Left lobe of liver (tissue), 2 donors: Measurements from ENCODE around the gene CDHR5. TPM values are rescaled to one million over a fixed set of nuclear protein-coding genes. Genes with fewer than 3 reads are reported as not detected.

Experiments
- ATAC-seq: fragments of 200-7000 bp; cut with Tn5 transposase; one replicate; pipeline ENCODE4 v1.9.1; 2020; ENCODE audit warnings: mild to moderate bottlenecking, moderate library complexity
- DNase-seq: peaks from one replicate; pipeline ENCODE4 v3.0.0-alpha.2; 2020; ENCODE audit warnings: low spot score
- total RNA-seq: library from RNA; stranded (reverse); gene quantifications from one replicate; pipeline ENCODE4 v1.2.1, GENCODE V29; 2021
- donor health status: DM: no; HTN: no; CAD: no; lungs with moderate emphysema.
- donor health status: DM: no; HTN: yes; CAD: no.

CDHR5 gene
- total RNA-seq, 1 donor from 2014 or later, result 64.8 TPM

DNA sequence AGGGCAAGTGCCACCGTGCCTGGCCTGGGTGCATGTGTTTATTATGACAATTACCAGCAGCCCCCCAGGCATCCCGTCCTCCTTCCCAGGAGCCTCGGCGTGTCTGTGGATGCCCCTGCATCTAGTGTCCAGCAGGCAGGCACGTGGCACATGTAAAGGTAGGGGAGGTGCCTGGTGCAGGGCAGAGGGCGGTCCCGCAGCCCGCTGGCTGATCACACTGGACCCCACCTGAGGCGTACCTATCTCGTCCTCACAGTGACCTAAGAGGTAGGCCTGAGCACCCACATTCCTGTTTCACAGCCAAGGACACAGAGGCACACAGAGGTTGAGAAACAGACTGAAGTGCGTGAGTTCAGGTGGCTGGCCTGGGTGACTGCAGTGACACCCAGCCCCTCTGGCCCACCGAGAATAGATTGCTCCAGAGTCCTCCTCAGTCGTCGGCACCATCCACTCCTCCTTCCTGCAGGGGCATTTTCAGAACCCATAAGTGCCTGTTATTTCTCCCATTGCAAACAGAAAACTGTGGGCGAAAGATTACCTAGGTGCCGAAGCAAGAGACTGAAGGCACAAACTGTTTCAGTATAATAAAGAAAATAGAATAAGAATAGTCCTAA lies 51.5 kb downstream of the CDHR5 start:
- peak; percentile 1 for ATAC-seq

GRCh38 chr11:571802-572185 lies 53.0 kb downstream of the CDHR5 start:
- ATAC-seq (no peak), DNase-seq (no peak)

More for the DNA sequence above, 51.5 kb downstream of the CDHR5 start:
- peak; percentile 75 for DNase-seq

GRCh38 chr11:569158-569885 lies 55.4 kb downstream of the CDHR5 start:
- peak; percentile 93 for DNase-seq
- peak; percentile 55 for ATAC-seq

DNA sequence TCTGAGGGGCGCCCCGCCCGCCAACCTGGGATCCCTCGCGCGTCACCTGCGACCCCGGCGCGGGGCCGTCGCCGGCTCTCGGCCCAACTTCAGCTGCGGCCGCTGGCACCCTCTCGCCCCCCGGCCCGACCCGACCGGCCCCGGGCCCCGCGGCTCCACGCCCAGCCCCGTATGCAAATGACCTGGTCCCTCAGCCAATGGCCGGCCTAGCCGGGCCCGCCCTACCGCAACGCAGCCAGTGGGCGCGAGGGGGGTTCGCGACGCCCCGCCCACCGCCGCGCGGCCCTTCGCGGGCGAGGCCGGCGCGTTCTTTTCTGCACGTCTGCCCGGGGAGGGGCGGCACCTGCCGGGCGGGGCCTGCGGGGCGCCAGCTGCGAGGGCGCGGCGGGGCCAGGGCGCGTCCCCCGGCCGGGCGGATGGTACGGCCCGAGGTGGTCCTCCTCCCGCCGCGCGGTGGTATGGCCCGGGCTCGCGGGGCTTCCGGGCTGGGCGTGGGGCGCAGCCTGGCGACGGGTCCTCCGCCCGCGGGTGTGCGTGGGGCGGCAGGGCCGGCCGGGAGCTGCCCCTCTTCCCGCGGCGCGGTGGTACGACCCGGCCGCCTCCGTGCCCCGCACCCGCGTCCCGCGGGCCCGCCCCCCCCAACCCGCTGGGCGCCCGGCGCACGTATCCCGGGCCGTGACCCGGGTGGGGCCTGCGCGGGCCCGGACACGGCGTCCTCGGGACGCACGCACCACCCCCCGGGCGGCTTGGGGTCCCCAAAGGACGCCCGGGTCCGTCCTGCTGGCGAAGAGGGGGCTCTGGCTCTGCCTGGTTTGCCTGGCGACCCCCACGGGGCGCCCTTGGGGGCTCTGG lies 56.2 kb downstream of the CDHR5 start:
- peak; percentile 97 for DNase-seq
- peak; percentile 79 for ATAC-seq

DNA sequence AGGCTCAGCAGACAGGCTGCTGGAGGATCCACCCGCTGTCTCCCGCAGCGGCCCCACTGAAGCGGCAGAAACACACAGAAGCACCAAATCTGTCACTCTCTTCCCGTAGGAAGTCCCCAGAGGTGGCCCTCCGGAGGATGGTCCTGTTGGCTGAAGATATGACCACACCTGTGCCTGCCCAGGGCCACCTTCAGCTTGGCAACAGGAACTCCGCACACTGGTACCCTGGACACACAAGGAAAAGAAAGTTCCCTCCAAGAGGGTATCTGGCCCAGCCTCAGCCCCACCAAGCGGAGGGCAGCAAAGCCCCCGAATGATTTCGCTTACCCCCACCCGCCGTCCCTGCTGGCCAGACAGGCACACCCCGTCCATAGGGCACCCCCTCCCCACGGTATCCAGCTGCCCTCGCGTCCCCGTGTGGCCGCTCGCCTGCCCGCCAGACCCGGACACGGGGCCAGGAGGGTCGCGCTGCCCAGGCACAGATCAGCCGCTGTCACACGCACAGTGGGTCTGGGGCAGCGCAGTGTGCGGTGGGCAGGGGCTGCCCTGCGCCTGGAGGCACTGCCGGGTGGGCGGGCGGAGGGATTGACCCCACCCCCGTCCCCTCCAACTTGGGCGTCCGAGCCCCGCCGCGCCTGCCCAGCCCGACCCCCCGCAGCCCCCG lies 57.0 kb downstream of the CDHR5 start:
- no peak for ATAC-seq
- DNase-seq, result no peak

GRCh38 chr11:567011-567628 lies 57.6 kb downstream of the CDHR5 start:
- peak; percentile 17 for ATAC-seq

More at GRCh38 chr11:567011-567628, 57.6 kb downstream of the CDHR5 start:
- DNase-seq, result no peak

Other genes with a start within 250 kb of the CDHR5 start
- gene PKP3, start 230.7 kb downstream of the CDHR5 start, total RNA-seq, result 1.2 TPM
- gene SIGIRR, start 210.0 kb downstream of the CDHR5 start, total RNA-seq, result 96.2 TPM
- 0.83 TPM for gene ANO9, start 182.9 kb downstream of the CDHR5 start, total RNA-seq
- 10.2 TPM for gene PTDSS2, start 174.7 kb downstream of the CDHR5 start, total RNA-seq
- 85.4 TPM for gene RNH1, start 117.7 kb downstream of the CDHR5 start, total RNA-seq
- gene HRAS, start 89.4 kb downstream of the CDHR5 start, total RNA-seq, result 12.9 TPM
- 0.93 TPM for gene LRRC56, start 87.4 kb downstream of the CDHR5 start, total RNA-seq
- 13.4 TPM for gene LMNTD2, start 64.2 kb downstream of the CDHR5 start, total RNA-seq
- 36.6 TPM for gene RASSF7, start 64.0 kb downstream of the CDHR5 start, total RNA-seq
- 25.4 TPM for gene PHRF1, start 48.5 kb downstream of the CDHR5 start, total RNA-seq
- 38.5 TPM for gene IRF7, start 9.0 kb downstream of the CDHR5 start, total RNA-seq
- 0.81 TPM for gene SCT, start 2.2 kb upstream of the CDHR5 start, total RNA-seq
- 0.68 TPM for gene DRD4, start 12.3 kb upstream of the CDHR5 start, total RNA-seq
- 14.8 TPM for gene DEAF1, start 70.3 kb upstream of the CDHR5 start, total RNA-seq
- 16.8 TPM for gene TMEM80, start 70.9 kb upstream of the CDHR5 start, total RNA-seq
- gene EPS8L2, start 81.3 kb upstream of the CDHR5 start, total RNA-seq, result 190 TPM
- gene TALDO1, start 122.5 kb upstream of the CDHR5 start, total RNA-seq, result 147 TPM
- 31.7 TPM for gene GATD1, start 152.5 kb upstream of the CDHR5 start, total RNA-seq
- 0.43 TPM for gene CEND1, start 165.1 kb upstream of the CDHR5 start, total RNA-seq
- gene SLC25A22, start 173.3 kb upstream of the CDHR5 start, total RNA-seq, result 51.4 TPM
- gene PIDD1, start 180.3 kb upstream of the CDHR5 start, total RNA-seq, result 14.9 TPM
- 511 TPM for gene RPLP2, start 185.0 kb upstream of the CDHR5 start, total RNA-seq
- 107 TPM for gene PNPLA2, start 194.0 kb upstream of the CDHR5 start, total RNA-seq
- 3.5 TPM for gene CRACR2B, start 203.0 kb upstream of the CDHR5 start, total RNA-seq
- gene CD151, start 208.0 kb upstream of the CDHR5 start, total RNA-seq, result 120 TPM
- 81.5 TPM for gene POLR2L, start 217.6 kb upstream of the CDHR5 start, total RNA-seq
- gene TSPAN4, start 217.9 kb upstream of the CDHR5 start, total RNA-seq, result 17.1 TPM